Measurements from ENCODE around the gene SLC26A5.

SLC26A5 gene

GRCh38 chr7:103423467-103424179 lies 22.4 kb downstream of the SLC26A5 start:
- DNase-seq (no peak), ATAC-seq (ENCODE audit: insufficient read depth, low read depth) (no peak)
- Histone ChIP-seq H3K4me1 (ENCODE audit: insufficient read depth, low read length) (no peaks in the 10 kb centered on the region), H3K9ac (ENCODE audit: low read depth, low read length) (no peak overlapping the region), H3K4me2 (ENCODE audit: insufficient read depth, low read length) (no peak overlapping the region), H3K9me3 (ENCODE audit: insufficient read depth, low read length, severe bottlenecking) (no peaks in the 10 kb centered on the region), H3K79me2 (ENCODE audit: insufficient read depth, low read length) (no peaks in the 10 kb centered on the region), H3K36me3 (ENCODE audit: insufficient read depth, low read length) (no peaks in the 10 kb centered on the region), H2AFZ (ENCODE audit: low read depth, low read length) (no peak overlapping the region), H4K20me1 (ENCODE audit: insufficient read depth, low read length) (no peaks in the 10 kb centered on the region), H3K27ac (ENCODE audit: low read length) (no peak overlapping the region), H3K27me3 (ENCODE audit: insufficient read depth, low read length, poor library complexity) (peaks cover 8% of the 10 kb centered on the region), H3K4me3 (ENCODE audit: low read depth in 1 of 2, low read length in 2 of 2) (no peak overlapping the region)
- TF ChIP-seq EZH2 (IDR thresholded peaks at IDR 0.05; ENCODE audit: borderline replicate concordance, low read depth, low read length, severe bottlenecking) = no peak
- TF ChIP-seq CTCF (IDR thresholded peaks at IDR 0.05; ENCODE audit: borderline replicate concordance, extremely low read depth, low read length, poor library complexity, severe bottlenecking) = no peak

GRCh38 chr7:103420857-103421384 lies 25.1 kb downstream of the SLC26A5 start:
- no peak for ATAC-seq (ENCODE audit: insufficient read depth, low read depth)
- TF ChIP-seq CTCF (IDR thresholded peaks at IDR 0.05; ENCODE audit: borderline replicate concordance, extremely low read depth, low read length, poor library complexity, severe bottlenecking) (no peak), EZH2 (IDR thresholded peaks at IDR 0.05; ENCODE audit: borderline replicate concordance, low read depth, low read length, severe bottlenecking) (no peak)

GRCh38 chr7:103418241-103418640 lies 27.8 kb downstream of the SLC26A5 start:
- H3K36me3 ChIP-seq (ENCODE audit: insufficient read depth, low read length) = no peaks in the 10 kb centered on the region
- ATAC-seq (ENCODE audit: insufficient read depth, low read depth) (no peak), DNase-seq (no peak)
- no peak overlapping the region for H3K4me2 ChIP-seq (ENCODE audit: insufficient read depth, low read length)
- H3K27me3 ChIP-seq (ENCODE audit: insufficient read depth, low read length, poor library complexity) = peaks cover 17% of the 10 kb centered on the region
- TF ChIP-seq EZH2 (IDR thresholded peaks at IDR 0.05; ENCODE audit: borderline replicate concordance, low read depth, low read length, severe bottlenecking) (no peak), CTCF (IDR thresholded peaks at IDR 0.05; ENCODE audit: borderline replicate concordance, extremely low read depth, low read length, poor library complexity, severe bottlenecking) (no peak)
- H4K20me1 ChIP-seq (ENCODE audit: insufficient read depth, low read length) = no peaks in the 10 kb centered on the region
- no peaks in the 10 kb centered on the region for H3K4me1 ChIP-seq (ENCODE audit: insufficient read depth, low read length)
- H3K4me3 ChIP-seq (ENCODE audit: low read depth in 1 of 2, low read length in 2 of 2) = no peak overlapping the region
- H2AFZ ChIP-seq (ENCODE audit: low read depth, low read length) = no peak overlapping the region
- no peak overlapping the region for H3K27ac ChIP-seq (ENCODE audit: low read length)
- no peaks in the 10 kb centered on the region for H3K79me2 ChIP-seq (ENCODE audit: insufficient read depth, low read length)
- H3K9ac ChIP-seq (ENCODE audit: low read depth, low read length) = no peak overlapping the region
- no peaks in the 10 kb centered on the region for H3K9me3 ChIP-seq (ENCODE audit: insufficient read depth, low read length, severe bottlenecking)

More at GRCh38 chr7:103420857-103421384, 25.1 kb downstream of the SLC26A5 start:
- DNase-seq = no peak
- H3K79me2 ChIP-seq (ENCODE audit: insufficient read depth, low read length) = no peaks in the 10 kb centered on the region
- H3K27ac ChIP-seq (ENCODE audit: low read length) = no peak overlapping the region
- H3K4me2 ChIP-seq (ENCODE audit: insufficient read depth, low read length) = no peak overlapping the region
- H2AFZ ChIP-seq (ENCODE audit: low read depth, low read length) = no peak overlapping the region
- H3K9ac ChIP-seq (ENCODE audit: low read depth, low read length) = no peak overlapping the region
- H3K27me3 ChIP-seq (ENCODE audit: insufficient read depth, low read length, poor library complexity) = peaks cover 15% of the 10 kb centered on the region
- no peaks in the 10 kb centered on the region for H3K9me3 ChIP-seq (ENCODE audit: insufficient read depth, low read length, severe bottlenecking)
- H3K4me1 ChIP-seq (ENCODE audit: insufficient read depth, low read length) = no peaks in the 10 kb centered on the region
- H4K20me1 ChIP-seq (ENCODE audit: insufficient read depth, low read length) = no peaks in the 10 kb centered on the region
- H3K4me3 ChIP-seq (ENCODE audit: low read depth in 1 of 2, low read length in 2 of 2) = no peak overlapping the region
- H3K36me3 ChIP-seq (ENCODE audit: insufficient read depth, low read length) = no peaks in the 10 kb centered on the region

Data from DND-41 (cell line).